Smooth muscle cell (in vitro differentiated cells): ENCODE data around the gene PALS2. TPM values are rescaled to one million over a fixed set of nuclear protein-coding genes. Genes with fewer than 3 reads are reported as not detected.

Experiments
- DNase-seq: peaks from one replicate; lab custom pipeline; 2025; ENCODE audit not compliant: unreplicated experiment; lab: John Stamatoyannopoulos, UW
- H2AFZ ChIP-seq: fragments of 200-600 bp; sonication (generic); 2 replicates; pipeline ENCODE4 v1.6.0; 2016; ENCODE audit warnings: antibody characterized with exemption, low read depth, mild to moderate bottlenecking
- H3F3A ChIP-seq: fragments of 200-600 bp; sonication (generic); 2 replicates; pipeline ENCODE4 v1.6.0; 2017; ENCODE audit warnings: antibody characterized with exemption, low read depth
- H3K27ac ChIP-seq: fragments of 200-600 bp; sonication (generic); 2 replicates; pipeline ENCODE4 v1.5.1; 2016; ENCODE audit warnings: low read depth, mild to moderate bottlenecking
- H3K27me3 ChIP-seq: fragments of 200-600 bp; sonication (generic); 2 replicates; pipeline ENCODE4 v1.6.1; 2016; ENCODE audit warnings: low read depth, mild to moderate bottlenecking
- H3K36me3 ChIP-seq: fragments of 200-600 bp; sonication (generic); 2 replicates; pipeline ENCODE4 v1.5.1; 2016; ENCODE audit warnings: low read depth
- H3K4me1 ChIP-seq: fragments of 200-600 bp; sonication (generic); 2 replicates; pipeline ENCODE4 v1.5.1; 2016; ENCODE audit warnings: low read depth
- H3K4me2 ChIP-seq: fragments of 200-600 bp; sonication (generic); 2 replicates; pipeline ENCODE4 v1.6.0; 2016; ENCODE audit warnings: mild to moderate bottlenecking
- H3K4me3 ChIP-seq: fragments of 200-600 bp; sonication (generic); 2 replicates; pipeline ENCODE4 v1.5.1; 2016; ENCODE audit warnings: mild to moderate bottlenecking
- H3K79me2 ChIP-seq: fragments of 200-600 bp; sonication (generic); 2 replicates; pipeline ENCODE4 v1.6.0; 2016; ENCODE audit warnings: low read depth, mild to moderate bottlenecking
- H3K9ac ChIP-seq: fragments of 200-600 bp; sonication (generic); 2 replicates; pipeline ENCODE4 v1.6.0; 2016; ENCODE audit warnings: low read depth
- H3K9me3 ChIP-seq: fragments of 200-600 bp; sonication (generic); replicated peaks from 2 replicates; pipeline ENCODE4 v1.5.1; 2016; ENCODE audit warnings: low read depth
- H4K20me1 ChIP-seq: fragments of 200-600 bp; sonication (generic); 2 replicates; pipeline ENCODE4 v1.6.0; 2016; ENCODE audit warnings: low read depth
- CTCF ChIP-seq: fragments of 200-600 bp; sonication (generic); IDR thresholded peaks from 2 replicates; pipeline ENCODE4 v1.5.1; 2017; ENCODE audit warnings: borderline replicate concordance, mild to moderate bottlenecking, antibody characterized with exemption; ENCODE audit not compliant: insufficient read depth, poor library complexity, severe bottlenecking
- WGBS: methylation state at CpG from one replicate; pipeline ENCODE4 v1.1.7; 2016; ENCODE audit warnings: low lambda C conversion rate; 5-methylcytosine and 5-hydroxymethylcytosine counted together
- polyA plus RNA-seq: library from polyadenylated mRNA; unstranded; fragments of >200 nt; fragmentation: Nextera tagmentation; extraction: Ambion mirVana; gene quantifications from 2 replicates; pipeline ENCODE4 v1.2.1, GENCODE V29; 2016
- total RNA-seq: library from RNA; depleted of rRNA; stranded (reverse); fragments of >200 nt; gene quantifications from 2 replicates; pipeline ENCODE4 v1.2.3, GENCODE V29; 2014

PALS2 gene
- total and polyA plus RNA-seq, 2 experiments from 2014 or later: 11.1 to 32.2 TPM

- peak; percentile 48 for TF ChIP-seq CTCF
- Histone ChIP-seq H3K9ac (no peak overlapping the region), H3K36me3 (no peaks in the 10 kb centered on the region), H2AFZ (no peak overlapping the region), H3K79me2 (peaks cover 68% of the 10 kb centered on the region), H3K4me2 (peak overlapping the region; percentile 98), H3K9me3 (no peaks in the 10 kb centered on the region), H3K4me3 (peak overlapping the region; percentile 96), H3F3A (no peaks in the 10 kb centered on the region), H3K27me3 (no peaks in the 10 kb centered on the region), H3K4me1 (peaks cover 25% of the 10 kb centered on the region), H4K20me1 (peaks cover 52% of the 10 kb centered on the region), H3K27ac (no peak overlapping the region)
- 34% methylated on average over 2 of the region's 2 CpGs for WGBS
- no peak for DNase-seq
Observed at GRCh38 chr7:24576171-24577025, 3.1 kb downstream of the PALS2 start.

- Histone ChIP-seq H3K27ac (no peak overlapping the region), H3K4me2 (no peak overlapping the region), H4K20me1 (peaks cover 60% of the 10 kb centered on the region), H3K79me2 (peaks cover 83% of the 10 kb centered on the region), H3F3A (no peaks in the 10 kb centered on the region), H3K36me3 (no peaks in the 10 kb centered on the region), H3K27me3 (no peaks in the 10 kb centered on the region), H3K4me1 (peaks cover 25% of the 10 kb centered on the region), H3K4me3 (no peak overlapping the region), H2AFZ (no peak overlapping the region), H3K9me3 (no peaks in the 10 kb centered on the region), H3K9ac (no peak overlapping the region)
- no peak for DNase-seq
- no peak for TF ChIP-seq CTCF
- 97% methylated on average over 3 of the region's 3 CpGs for WGBS
Observed at GRCh38 chr7:24578052-24578451, 4.8 kb downstream of the PALS2 start.

- no peak overlapping the region for H2AFZ ChIP-seq
- 74% methylated on average over 2 of the region's 2 CpGs for WGBS
- no peak for DNase-seq
- H3K4me3 ChIP-seq: no peak overlapping the region
- H3K9ac ChIP-seq: no peak overlapping the region
- no peak for TF ChIP-seq CTCF
- H3K27me3 ChIP-seq: no peaks in the 10 kb centered on the region
- H3F3A ChIP-seq: no peaks in the 10 kb centered on the region
- H3K4me2 ChIP-seq: no peak overlapping the region
- peaks cover 16% of the 10 kb centered on the region for H3K4me1 ChIP-seq
- no peak overlapping the region for H3K27ac ChIP-seq
- H4K20me1 ChIP-seq: peaks cover 57% of the 10 kb centered on the region
- no peaks in the 10 kb centered on the region for H3K36me3 ChIP-seq
- no peaks in the 10 kb centered on the region for H3K9me3 ChIP-seq
- H3K79me2 ChIP-seq: peaks cover 80% of the 10 kb centered on the region
Observed at GRCh38 chr7:24580283-24580946, 7.2 kb downstream of the PALS2 start.
